SJSA1 (cell line): ENCODE results near the gene F13A1. TPM values are rescaled to one million over a fixed set of nuclear protein-coding genes. Genes with fewer than 3 reads are reported as not detected.

Experiments
- DNase-seq, 2 experiments: peaks; one replicate each; pipeline ENCODE4 v3.0.0-alpha.2; 2015 to 2020; ENCODE audit warnings: low spot score in 2 of 2, low read depth in 1 of 2
- H3K27ac ChIP-seq: fragments of 250-450 bp; sonication (Bioruptor Pico); 2 replicates; pipeline ENCODE4 v1.5.1; 2020; ENCODE audit warnings: mild to moderate bottlenecking, moderate library complexity
- H3K27me3 ChIP-seq: fragments of 250-450 bp; sonication (Bioruptor Pico); replicated peaks from 2 replicates; pipeline ENCODE4 v1.5.1; 2020; ENCODE audit warnings: mild to moderate bottlenecking, moderate library complexity
- H3K36me3 ChIP-seq: fragments of 250-450 bp; sonication (Bioruptor Pico); 2 replicates; pipeline ENCODE4 v1.5.1; 2020; ENCODE audit warnings: mild to moderate bottlenecking
- H3K4me1 ChIP-seq: fragments of 250-450 bp; sonication (Bioruptor Pico); replicated peaks from 2 replicates; pipeline ENCODE4 v1.6.1; 2021; ENCODE audit warnings: mild to moderate bottlenecking
- H3K4me3 ChIP-seq: fragments of 250-450 bp; sonication (Bioruptor Pico); 2 replicates; pipeline ENCODE4 v1.5.1; 2020; ENCODE audit warnings: mild to moderate bottlenecking
- H3K9me3 ChIP-seq: fragments of 250-450 bp; sonication (Bioruptor Pico); replicated peaks from 2 replicates; pipeline ENCODE4 v1.5.1; 2020; ENCODE audit warnings: mild to moderate bottlenecking
- total RNA-seq: library from RNA; depleted of rRNA; stranded (reverse); fragments of >200 nt; shearing (Covaris generic); gene quantifications from 2 replicates; pipeline ENCODE4 v1.2.3, GENCODE V29; 2014

F13A1 gene
- total RNA-seq, 1 experiment from 2014 or later: 0.45 TPM

- Histone ChIP-seq H3K4me3 (no peak overlapping the region), H3K27me3 (peaks cover 8% of the 10 kb centered on the region; the same call in 1 of the 2 replicates)
These were observed 73.9 kb downstream of the F13A1 start for GRCh38 chr6:6246544-6246943.

GRCh38 chr6:6244624-6245023 lies 75.8 kb downstream of the F13A1 start:
- Histone ChIP-seq H3K36me3 (no peaks in the 10 kb centered on the region), H3K27ac (no peak overlapping the region), H3K9me3 (no peaks in the 10 kb centered on the region), H3K27me3 (no peaks in the 10 kb centered on the region), H3K4me3 (no peak overlapping the region), H3K4me1 (no peaks in the 10 kb centered on the region)
- DNase-seq: no peak

More at GRCh38 chr6:6246544-6246943, 73.9 kb downstream of the F13A1 start:
- DNase-seq: no peak
- Histone ChIP-seq H3K27ac (no peak overlapping the region), H3K9me3 (no peaks in the 10 kb centered on the region), H3K4me1 (no peaks in the 10 kb centered on the region), H3K36me3 (no peaks in the 10 kb centered on the region)

GRCh38 chr6:6243846-6244245 lies 76.6 kb downstream of the F13A1 start:
- no peak overlapping the region for H3K4me3 ChIP-seq
- H3K27me3 ChIP-seq: no peaks in the 10 kb centered on the region
- H3K36me3 ChIP-seq: no peaks in the 10 kb centered on the region
- no peak for DNase-seq
- no peaks in the 10 kb centered on the region for H3K9me3 ChIP-seq
- no peaks in the 10 kb centered on the region for H3K4me1 ChIP-seq
- H3K27ac ChIP-seq: no peak overlapping the region

GRCh38 chr6:6239598-6240581 lies 80.6 kb downstream of the F13A1 start:
- Histone ChIP-seq H3K27ac (no peak overlapping the region), H3K4me1 (no peaks in the 10 kb centered on the region), H3K4me3 (no peak overlapping the region), H3K36me3 (no peaks in the 10 kb centered on the region), H3K9me3 (no peaks in the 10 kb centered on the region), H3K27me3 (no peaks in the 10 kb centered on the region)
- DNase-seq: no peak

- DNase-seq: no peak
- Histone ChIP-seq H3K4me3 (no peak overlapping the region), H3K27me3 (peaks cover 5% of the 10 kb centered on the region; the same call in 1 of the 2 replicates), H3K4me1 (no peaks in the 10 kb centered on the region), H3K36me3 (no peaks in the 10 kb centered on the region), H3K9me3 (no peaks in the 10 kb centered on the region), H3K27ac (no peak overlapping the region)
These were observed 83.6 kb downstream of the F13A1 start for GRCh38 chr6:6236730-6237469.

- no peaks in the 10 kb centered on the region for H3K36me3 ChIP-seq
- peaks cover 5% of the 10 kb centered on the region; the same call in 1 of the 2 replicates for H3K27me3 ChIP-seq
- no peak overlapping the region for H3K27ac ChIP-seq
- DNase-seq: no peak
- no peak overlapping the region for H3K4me3 ChIP-seq
- H3K9me3 ChIP-seq: no peaks in the 10 kb centered on the region
- H3K4me1 ChIP-seq: no peaks in the 10 kb centered on the region
These were observed 84.7 kb downstream of the F13A1 start for GRCh38 chr6:6235786-6236185.

- Histone ChIP-seq H3K4me3 (no peak overlapping the region), H3K27ac (no peak overlapping the region), H3K36me3 (no peaks in the 10 kb centered on the region), H3K9me3 (no peaks in the 10 kb centered on the region), H3K27me3 (peaks cover 5% of the 10 kb centered on the region; the same call in 1 of the 2 replicates), H3K4me1 (no peaks in the 10 kb centered on the region)
- no peak for DNase-seq
These were observed 85.5 kb downstream of the F13A1 start for GRCh38 chr6:6234963-6235362.

GRCh38 chr6:6230286-6230685 lies 90.2 kb downstream of the F13A1 start:
- Histone ChIP-seq H3K27me3 (peaks cover 5% of the 10 kb centered on the region; the same call in 1 of the 2 replicates), H3K27ac (no peak overlapping the region), H3K4me3 (no peak overlapping the region), H3K9me3 (no peaks in the 10 kb centered on the region), H3K4me1 (no peaks in the 10 kb centered on the region), H3K36me3 (no peaks in the 10 kb centered on the region)
- no peak for DNase-seq

- Histone ChIP-seq H3K9me3 (no peaks in the 10 kb centered on the region), H3K27me3 (peaks cover 5% of the 10 kb centered on the region; the same call in 1 of the 2 replicates), H3K36me3 (no peaks in the 10 kb centered on the region), H3K27ac (no peak overlapping the region), H3K4me3 (no peak overlapping the region), H3K4me1 (no peaks in the 10 kb centered on the region)
- DNase-seq: no peak
These were observed 92.6 kb downstream of the F13A1 start for GRCh38 chr6:6227896-6228295.

GRCh38 chr6:6225885-6226529 lies 94.5 kb downstream of the F13A1 start:
- Histone ChIP-seq H3K27me3 (no peaks in the 10 kb centered on the region), H3K4me1 (no peaks in the 10 kb centered on the region), H3K36me3 (no peaks in the 10 kb centered on the region), H3K9me3 (no peaks in the 10 kb centered on the region), H3K27ac (no peak overlapping the region), H3K4me3 (no peak overlapping the region)
- no peak for DNase-seq

- Histone ChIP-seq H3K4me1 (no peaks in the 10 kb centered on the region), H3K36me3 (no peaks in the 10 kb centered on the region), H3K4me3 (no peak overlapping the region), H3K9me3 (no peaks in the 10 kb centered on the region), H3K27me3 (no peaks in the 10 kb centered on the region), H3K27ac (no peak overlapping the region)
- no peak for DNase-seq
These were observed 95.5 kb downstream of the F13A1 start for GRCh38 chr6:6224933-6225486.

GRCh38 chr6:6221787-6222535 lies 98.5 kb downstream of the F13A1 start:
- Histone ChIP-seq H3K9me3 (no peaks in the 10 kb centered on the region), H3K27ac (no peak overlapping the region), H3K36me3 (no peaks in the 10 kb centered on the region), H3K27me3 (no peaks in the 10 kb centered on the region), H3K4me1 (no peaks in the 10 kb centered on the region), H3K4me3 (no peak overlapping the region)
- DNase-seq: no peak

GRCh38 chr6:6220718-6221117 lies 99.7 kb downstream of the F13A1 start:
- Histone ChIP-seq H3K4me1 (no peaks in the 10 kb centered on the region), H3K4me3 (no peak overlapping the region), H3K9me3 (no peaks in the 10 kb centered on the region), H3K27ac (no peak overlapping the region), H3K36me3 (no peaks in the 10 kb centered on the region), H3K27me3 (no peaks in the 10 kb centered on the region)
- DNase-seq: no peak
